HL-60 (cell line): ENCODE data around the gene APLP2.
"Not testable (repeated sequence)": the region's sequence is repeated elsewhere in the genome, so short reads cannot be mapped to it uniquely, and the experiment has no call there.

Source experiments
- CTCF ChIP-seq: IDR thresholded peaks from one replicate; pipeline ENCODE4 v1.5.1; 2011; ENCODE audit warnings: low read length, control low read depth, inconsistent platforms; ENCODE audit not compliant: insufficient read depth
- GABPA ChIP-seq: IDR thresholded peaks from 2 replicates; pipeline ENCODE4 v1.6.1; 2012; ENCODE audit warnings: low read depth
- POLR2AphosphoS5 ChIP-seq: IDR thresholded peaks from 2 replicates; pipeline ENCODE4 v1.6.1; 2012; ENCODE audit warnings: low read depth
- REST ChIP-seq: IDR thresholded peaks from 2 replicates; pipeline ENCODE4 v1.6.1; 2012; ENCODE audit warnings: low read depth; ENCODE audit not compliant: insufficient replicate concordance

GRCh38 chr11:130108671-130109070 lies 39.0 kb downstream of the APLP2 start:
- TF ChIP-seq CTCF, POLR2AphosphoS5, REST, GABPA: not testable (repeated sequence)
